Measurements from ENCODE around the gene COLGALT1.

Gene COLGALT1

GRCh38 chr19:17627921-17628320 is 72.5 kb downstream of the COLGALT1 start:
- WGBS (ENCODE audit: insufficient coverage): 98% methylated on average over 4 of the region's 5 CpGs
- H3K4me1 ChIP-seq (ENCODE audit: control extremely low read depth in 1 of 4, control insufficient read depth in 4 of 4, insufficient read depth in 4 of 4, low read length in 3 of 4): no peaks in the 10 kb centered on the region

DNA sequence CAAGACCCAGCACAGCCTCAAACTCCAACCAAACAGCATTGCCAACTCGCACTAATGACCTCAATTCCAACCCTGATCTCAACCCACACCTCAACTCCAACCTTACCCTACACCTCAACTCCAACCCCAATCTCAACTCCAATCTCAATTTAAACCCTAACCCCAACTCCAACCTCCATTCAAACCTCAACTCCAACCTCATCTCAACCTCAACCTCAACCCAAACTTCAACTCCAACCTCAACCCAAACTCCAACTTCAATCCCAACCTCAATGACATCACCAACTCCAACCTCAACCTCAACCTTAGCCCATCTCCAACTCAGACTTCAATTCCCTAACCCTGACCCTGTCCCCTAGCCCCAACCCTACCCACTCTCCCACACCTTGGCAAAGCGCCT is 74.3 kb downstream of the COLGALT1 start:
- H3K4me3 ChIP-seq (ENCODE audit: control insufficient read depth in 1 of 7, extremely low read depth in 1 of 7, insufficient read depth in 4 of 7, low read depth in 2 of 7, low read length in 6 of 7): no peak overlapping the region
- CTCF ChIA-PET: no interaction called here
- POLR2A ChIA-PET: no interaction called here
- no peaks in the 10 kb centered on the region for H3K9me3 ChIP-seq (ENCODE audit: control extremely low read depth in 1 of 5, control insufficient read depth in 4 of 5, insufficient read depth in 2 of 5, low read depth in 1 of 5, low read length in 4 of 5)
- no peaks in the 10 kb centered on the region for H3K4me1 ChIP-seq (ENCODE audit: control extremely low read depth in 1 of 4, control insufficient read depth in 4 of 4, insufficient read depth in 4 of 4, low read length in 3 of 4)
- 86% methylated on average over 1 of the region's 2 CpGs for WGBS (ENCODE audit: insufficient coverage)
- H3K36me3 ChIP-seq (ENCODE audit: control insufficient read depth in 4 of 4, insufficient read depth in 4 of 4, low read length in 3 of 4): no peaks in the 10 kb centered on the region
- peaks cover 0 to 1% (median 0%) of the 10 kb centered on the region in 5 experiments for H3K27me3 ChIP-seq (replicated peaks in 2 of 5; ENCODE audit: control insufficient read depth in 4 of 5, insufficient read depth in 5 of 5, low read length in 4 of 5)
- H3K27ac ChIP-seq (ENCODE audit: insufficient read depth in 1 of 2, low read depth in 1 of 2, low read length in 2 of 2, poor library complexity in 1 of 2, severe bottlenecking in 2 of 2): no peak overlapping the region
- DNase-seq: no peak

More at GRCh38 chr19:17627921-17628320, 72.5 kb downstream of the COLGALT1 start:
- no peaks in the 10 kb centered on the region for H3K9me3 ChIP-seq (ENCODE audit: control extremely low read depth in 1 of 5, control insufficient read depth in 4 of 5, insufficient read depth in 2 of 5, low read depth in 1 of 5, low read length in 4 of 5)
- no peak for DNase-seq
- ChIA-PET CTCF (no interaction called here), POLR2A (no interaction called here)
- H3K4me3 ChIP-seq (ENCODE audit: control insufficient read depth in 1 of 7, extremely low read depth in 1 of 7, insufficient read depth in 4 of 7, low read depth in 2 of 7, low read length in 6 of 7): no peak overlapping the region
- no peaks in the 10 kb centered on the region for H3K36me3 ChIP-seq (ENCODE audit: control insufficient read depth in 4 of 4, insufficient read depth in 4 of 4, low read length in 3 of 4)
- peaks cover 0 to 1% (median 0%) of the 10 kb centered on the region in 5 experiments for H3K27me3 ChIP-seq (replicated peaks in 2 of 5; ENCODE audit: control insufficient read depth in 4 of 5, insufficient read depth in 5 of 5, low read length in 4 of 5)
- no peak overlapping the region for H3K27ac ChIP-seq (ENCODE audit: insufficient read depth in 1 of 2, low read depth in 1 of 2, low read length in 2 of 2, poor library complexity in 1 of 2, severe bottlenecking in 2 of 2)

GRCh38 chr19:17632577-17632976 is 77.1 kb downstream of the COLGALT1 start:
- CTCF ChIA-PET: interaction anchor here (2.9 kb wide), 1 partner anchor 11 kb away, joined by 8 read pairs; no protein-coding TSS in a partner anchor
- Histone ChIP-seq H3K27me3 (replicated peaks in 2 of 5; ENCODE audit: control insufficient read depth in 4 of 5, insufficient read depth in 5 of 5, low read length in 4 of 5) (peaks cover 0 to 1% (median 0%) of the 10 kb centered on the region in 5 experiments), H3K4me3 (ENCODE audit: control insufficient read depth in 1 of 7, extremely low read depth in 1 of 7, insufficient read depth in 4 of 7, low read depth in 2 of 7, low read length in 6 of 7) (no peak overlapping the region), H3K4me1 (ENCODE audit: control extremely low read depth in 1 of 4, control insufficient read depth in 4 of 4, insufficient read depth in 4 of 4, low read length in 3 of 4) (no peaks in the 10 kb centered on the region), H3K9me3 (ENCODE audit: control extremely low read depth in 1 of 5, control insufficient read depth in 4 of 5, insufficient read depth in 2 of 5, low read depth in 1 of 5, low read length in 4 of 5) (no peaks in the 10 kb centered on the region), H3K27ac (ENCODE audit: insufficient read depth in 1 of 2, low read depth in 1 of 2, low read length in 2 of 2, poor library complexity in 1 of 2, severe bottlenecking in 2 of 2) (no peak overlapping the region), H3K36me3 (ENCODE audit: control insufficient read depth in 4 of 4, insufficient read depth in 4 of 4, low read length in 3 of 4) (no peaks in the 10 kb centered on the region)
- POLR2A ChIA-PET: no interaction called here
- DNase-seq: no peak
- WGBS (ENCODE audit: insufficient coverage): 94% methylated on average over 9 of the region's 9 CpGs

Data from common myeloid progenitor, CD34-positive (primary cell).